Gastroesophageal sphincter (tissue), 4 donors: ENCODE results near the gene NUP88. TPM values are rescaled to one million over a fixed set of nuclear protein-coding genes. Genes with fewer than 3 reads are reported as not detected.

ENCODE experiments used
- ATAC-seq: fragments of 150-250 bp; one replicate; pipeline ENCODE4 v1.9.1; 2016; ENCODE audit warnings: mild to moderate bottlenecking, moderate library complexity
- H3K27ac ChIP-seq, 4 donors: fragments of 200-600 bp; sonication (generic) in 3 of 4; 1 replicate in 3 of 4; 2 replicates in 1 of 4; pipeline ENCODE4 v1.5.1; 2016 to 2019
- H3K27me3 ChIP-seq: fragments of 200-600 bp; sonication (generic); one replicate; pipeline ENCODE4 v1.5.1; 2019
- H3K36me3 ChIP-seq, 2 donors: fragments of 200-600 bp; sonication (generic); one replicate each; pipeline ENCODE4 v1.5.1; 2019; ENCODE audit warnings: control low read depth in 1 of 2
- H3K4me1 ChIP-seq, 3 donors: fragments of 200-600 bp; sonication (generic); 1 replicate in 2 of 3; 2 replicates in 1 of 3; pipeline ENCODE4 v1.5.1; 2016 to 2019; ENCODE audit warnings: control low read depth in 2 of 3
- H3K4me3 ChIP-seq, 2 donors: fragments of 200-600 bp; sonication (generic); one replicate each; pipeline ENCODE4 v1.5.1; 2019; ENCODE audit warnings: mild to moderate bottlenecking in 1 of 2, moderate library complexity in 1 of 2
- H3K9me3 ChIP-seq, 3 donors: fragments of 200-600 bp; sonication (generic); one replicate each; pipeline ENCODE4 v1.5.1; 2017 to 2019; ENCODE audit warnings: control low read depth in 2 of 3
- CTCF ChIP-seq, 4 experiments: fragments of 200-600 bp in 2 of 4; fragments of 450-650 bp in 2 of 4; sonication (generic) in 1 of 4; IDR thresholded peaks; one replicate each; pipeline ENCODE4 v1.5.1; 2017 to 2019; ENCODE audit warnings: antibody characterized with exemption in 4 of 4, mild to moderate bottlenecking in 2 of 4, moderate library complexity in 2 of 4
- EP300 ChIP-seq: sonication (generic); formaldehyde crosslinking; IDR thresholded peaks from one replicate; pipeline ENCODE4 v1.6.1; 2017; ENCODE audit warnings: antibody characterized with exemption, mild to moderate bottlenecking
- POLR2A ChIP-seq, 2 donors: fragments of 450-650 bp; IDR thresholded peaks; one replicate each; pipeline ENCODE4 v1.6.1; 2017; ENCODE audit warnings: antibody characterized with exemption in 2 of 2, mild to moderate bottlenecking in 2 of 2, moderate library complexity in 1 of 2
- POLR2AphosphoS5 ChIP-seq: sonication (generic); formaldehyde crosslinking; IDR thresholded peaks from one replicate; pipeline ENCODE4 v1.6.1; 2017; ENCODE audit warnings: antibody characterized with exemption
- WGBS, 2 donors: methylation state at CpG; one replicate each; pipeline ENCODE4 v1.1.5; 2018; ENCODE audit warnings: low coverage in 1 of 2; 5-methylcytosine and 5-hydroxymethylcytosine counted together
- total RNA-seq, 4 donors: library from RNA; depleted of rRNA; stranded (reverse); fragments of >200 nt; gene quantifications; one replicate each; pipeline ENCODE4 v1.1.0, GENCODE V29; 2016

The NUP88 gene
- total RNA-seq, 4 donors from 2014 or later = 50.1 to 71.0 (median 56.4) TPM

GRCh38 chr17:5378566-5379207 is 40.8 kb downstream of the NUP88 start:
- Histone ChIP-seq H3K4me1 (no peaks in the 10 kb centered on the region), H3K36me3 (peaks cover 0 to 100% of the 10 kb centered on the region in 2 donors), H3K4me3 (no peak overlapping the region), H3K27me3 (no peaks in the 10 kb centered on the region), H3K27ac (no peak overlapping the region), H3K9me3 (no peaks in the 10 kb centered on the region)
- WGBS, 2 donors = 80 to 89% methylated on average over 2 to 3 of the region's 3 CpGs
- no peak for ATAC-seq
- TF ChIP-seq CTCF (IDR thresholded peaks at IDR 0.05) = no peak
- TF ChIP-seq POLR2AphosphoS5 = no peak
- TF ChIP-seq EP300 = no peak
- no peak for TF ChIP-seq POLR2A (IDR thresholded peaks at IDR 0.05)

- H3K27me3 ChIP-seq = no peaks in the 10 kb centered on the region
- no peak overlapping the region for H3K27ac ChIP-seq
- TF ChIP-seq EP300 (no peak), POLR2AphosphoS5 (no peak), CTCF (IDR thresholded peaks at IDR 0.05) (no peak), POLR2A (IDR thresholded peaks at IDR 0.05) (no peak)
- H3K36me3 ChIP-seq = peaks cover 0 to 100% of the 10 kb centered on the region in 2 donors
- no peak for ATAC-seq
- 60 to 65% methylated on average over 4 to 6 of the region's 6 CpGs for WGBS, 2 donors
- H3K4me1 ChIP-seq = no peaks in the 10 kb centered on the region
- no peak overlapping the region for H3K4me3 ChIP-seq
- H3K9me3 ChIP-seq = no peaks in the 10 kb centered on the region
These were observed 46.4 kb downstream of the NUP88 start for GRCh38 chr17:5373112-5373511.

- H3K9me3 ChIP-seq = no peaks in the 10 kb centered on the region
- H3K27me3 ChIP-seq = no peaks in the 10 kb centered on the region
- H3K4me1 ChIP-seq = no peaks in the 10 kb centered on the region
- no peak overlapping the region for H3K4me3 ChIP-seq
- 81 to 89% methylated on average over 4 of the region's 4 CpGs for WGBS, 2 donors
- TF ChIP-seq POLR2AphosphoS5 (no peak), EP300 (no peak), CTCF (IDR thresholded peaks at IDR 0.05) (no peak), POLR2A (IDR thresholded peaks at IDR 0.05) (no peak)
- no peak for ATAC-seq
- H3K27ac ChIP-seq = no peak overlapping the region
- H3K36me3 ChIP-seq = peaks cover 0 to 96% of the 10 kb centered on the region in 2 donors
These were observed 49.1 kb downstream of the NUP88 start for GRCh38 chr17:5370411-5370810.

- Histone ChIP-seq H3K4me1 (no peaks in the 10 kb centered on the region), H3K36me3 (peaks cover 0 to 82% of the 10 kb centered on the region in 2 donors), H3K27ac (no peak overlapping the region), H3K4me3 (no peak overlapping the region), H3K27me3 (no peaks in the 10 kb centered on the region), H3K9me3 (no peaks in the 10 kb centered on the region)
- TF ChIP-seq POLR2AphosphoS5 = no peak
- TF ChIP-seq CTCF (IDR thresholded peaks at IDR 0.05) = no peak
- no peak for TF ChIP-seq POLR2A (IDR thresholded peaks at IDR 0.05)
- TF ChIP-seq EP300 = no peak
- WGBS, 2 donors = 89 to 92% methylated on average over 6 of the region's 6 CpGs
- no peak for ATAC-seq
These were observed 53.6 kb downstream of the NUP88 start for GRCh38 chr17:5365831-5366230.

- H3K36me3 ChIP-seq = peaks cover 0 to 82% of the 10 kb centered on the region in 2 donors
These were observed 54.8 kb downstream of the NUP88 start for GRCh38 chr17:5364696-5365095.

More at GRCh38 chr17:5364696-5365095, 54.8 kb downstream of the NUP88 start:
- Histone ChIP-seq H3K9me3 (no peaks in the 10 kb centered on the region), H3K27me3 (no peaks in the 10 kb centered on the region), H3K27ac (no peak overlapping the region), H3K4me3 (no peak overlapping the region), H3K4me1 (no peaks in the 10 kb centered on the region)
- TF ChIP-seq POLR2A (IDR thresholded peaks at IDR 0.05) = no peak
- TF ChIP-seq EP300 = no peak
- TF ChIP-seq POLR2AphosphoS5 = no peak
- no peak for TF ChIP-seq CTCF (IDR thresholded peaks at IDR 0.05)
- ATAC-seq = no peak
